Measurements from ENCODE around the gene OR1E2.

Gene OR1E2

GRCh38 chr17:3475251-3475685 is 41.6 kb upstream of the OR1E2 start:
- Histone ChIP-seq H3K36me3 (replicated peaks in 1 of 2; ENCODE audit: control insufficient read depth in 2 of 2, insufficient read depth in 2 of 2, low read length in 2 of 2) (no peaks in the 10 kb centered on the region), H2AFZ (ENCODE audit: low read length) (no peak overlapping the region), H3K4ac (ENCODE audit: low read length) (no peak overlapping the region), H3K4me1 (ENCODE audit: control insufficient read depth in 2 of 2, insufficient read depth in 1 of 2, low read depth in 1 of 2, low read length in 2 of 2) (no peaks in the 10 kb centered on the region), H4K91ac (ENCODE audit: low read depth, low read length, poor library complexity) (no peak overlapping the region), H2BK120ac (ENCODE audit: low read depth, low read length) (no peak overlapping the region), H3K4me2 (ENCODE audit: insufficient read depth, low read length, poor library complexity, severe bottlenecking) (no peak overlapping the region), H3K18ac (ENCODE audit: low read length) (no peak overlapping the region), H2BK15ac (ENCODE audit: low read length) (no peak overlapping the region), H3K23ac (ENCODE audit: low read depth, low read length, poor library complexity) (no peak overlapping the region), H3K14ac (ENCODE audit: low read length) (no peak overlapping the region), H3K27ac (replicated peaks; ENCODE audit: low read length) (no peak overlapping the region), H4K8ac (ENCODE audit: low read depth, low read length) (no peak overlapping the region), H2BK5ac (ENCODE audit: low read length) (no peak overlapping the region), H3K9ac (ENCODE audit: low read depth, low read length, poor library complexity) (no peak overlapping the region), H2AK5ac (ENCODE audit: low read depth, low read length) (no peak overlapping the region), H3K9me3 (replicated peaks in 1 of 2; ENCODE audit: control insufficient read depth in 2 of 2, insufficient read depth in 1 of 2, low read depth in 1 of 2, low read length in 2 of 2) (peaks cover 0 to 2% of the 10 kb centered on the region in 2 donors), H3K79me1 (ENCODE audit: low read depth, low read length) (no peaks in the 10 kb centered on the region), H3K4me3 (ENCODE audit: low read length in 2 of 2) (no peak overlapping the region), H2BK12ac (ENCODE audit: low read length) (no peak overlapping the region), H3K27me3 (ENCODE audit: control insufficient read depth in 3 of 3, insufficient read depth in 3 of 3, low read depth in 1 of 3, low read length in 3 of 3) (peaks cover 0 to 4% (median 0%) of the 10 kb centered on the region in 3 experiments)
- DNase-seq (ENCODE audit: low spot score): no peak
- no CpG with 5 or more reads among the region's 4 CpGs for WGBS, 2 donors (ENCODE audit: extremely low coverage in 2 of 2, insufficient read length in 2 of 2, insufficient replicate concordance in 1 of 2)

DNA sequence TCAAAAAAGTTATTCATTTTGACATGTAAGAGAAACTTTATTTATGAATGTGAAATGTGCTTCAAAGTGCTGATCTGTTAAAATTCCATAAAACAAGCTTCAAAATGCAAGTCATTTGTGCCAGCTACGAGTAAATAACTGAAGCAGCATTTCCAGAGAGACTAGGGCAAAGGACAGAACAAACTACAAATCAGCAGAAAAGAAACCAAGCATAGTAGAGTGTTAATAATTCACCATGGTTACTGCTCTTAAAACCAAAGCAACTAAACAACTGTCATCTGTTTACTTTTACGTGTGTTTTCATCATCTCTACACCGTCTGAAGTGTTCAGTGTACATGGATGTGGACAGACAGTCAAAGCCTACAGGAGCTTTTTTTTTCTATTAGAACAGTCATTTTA is 40.6 kb upstream of the OR1E2 start:
- Histone ChIP-seq H3K27me3 (ENCODE audit: control insufficient read depth in 3 of 3, insufficient read depth in 3 of 3, low read depth in 1 of 3, low read length in 3 of 3) (no peaks in the 10 kb centered on the region), H3K27ac (replicated peaks; ENCODE audit: low read length) (no peak overlapping the region), H3K79me1 (ENCODE audit: low read depth, low read length) (no peaks in the 10 kb centered on the region), H3K23ac (ENCODE audit: low read depth, low read length, poor library complexity) (no peak overlapping the region), H4K91ac (ENCODE audit: low read depth, low read length, poor library complexity) (no peak overlapping the region), H2BK120ac (ENCODE audit: low read depth, low read length) (no peak overlapping the region), H3K9me3 (replicated peaks in 1 of 2; ENCODE audit: control insufficient read depth in 2 of 2, insufficient read depth in 1 of 2, low read depth in 1 of 2, low read length in 2 of 2) (peaks cover 0 to 2% of the 10 kb centered on the region in 2 donors), H3K4ac (ENCODE audit: low read length) (no peak overlapping the region), H3K36me3 (replicated peaks in 1 of 2; ENCODE audit: control insufficient read depth in 2 of 2, insufficient read depth in 2 of 2, low read length in 2 of 2) (no peaks in the 10 kb centered on the region), H2AFZ (ENCODE audit: low read length) (no peak overlapping the region), H2BK12ac (ENCODE audit: low read length) (no peak overlapping the region), H2BK15ac (ENCODE audit: low read length) (no peak overlapping the region), H3K4me2 (ENCODE audit: insufficient read depth, low read length, poor library complexity, severe bottlenecking) (no peak overlapping the region), H2BK5ac (ENCODE audit: low read length) (no peak overlapping the region), H3K18ac (ENCODE audit: low read length) (no peak overlapping the region), H3K4me3 (ENCODE audit: low read length in 2 of 2) (no peak overlapping the region), H3K4me1 (ENCODE audit: control insufficient read depth in 2 of 2, insufficient read depth in 1 of 2, low read depth in 1 of 2, low read length in 2 of 2) (no peaks in the 10 kb centered on the region), H3K9ac (ENCODE audit: low read depth, low read length, poor library complexity) (no peak overlapping the region), H2AK5ac (ENCODE audit: low read depth, low read length) (no peak overlapping the region), H3K14ac (ENCODE audit: low read length) (no peak overlapping the region), H4K8ac (ENCODE audit: low read depth, low read length) (no peak overlapping the region)
- WGBS, 2 donors (ENCODE audit: extremely low coverage in 2 of 2, insufficient read length in 2 of 2, insufficient replicate concordance in 1 of 2): no CpG with 5 or more reads among the region's 3 CpGs
- no peak for DNase-seq (ENCODE audit: low spot score)

- H3K4me3 ChIP-seq (ENCODE audit: low read length in 2 of 2): no peak overlapping the region
- no peak overlapping the region for H2BK120ac ChIP-seq (ENCODE audit: low read depth, low read length)
- no peaks in the 10 kb centered on the region for H3K27me3 ChIP-seq (ENCODE audit: control insufficient read depth in 3 of 3, insufficient read depth in 3 of 3, low read depth in 1 of 3, low read length in 3 of 3)
- WGBS, 2 donors (ENCODE audit: extremely low coverage in 2 of 2, insufficient read length in 2 of 2, insufficient replicate concordance in 1 of 2): no CpG with 5 or more reads among the region's 21 CpGs
- no peak overlapping the region for H4K91ac ChIP-seq (ENCODE audit: low read depth, low read length, poor library complexity)
- no peak overlapping the region for H3K27ac ChIP-seq (replicated peaks; ENCODE audit: low read length)
- no peaks in the 10 kb centered on the region for H3K36me3 ChIP-seq (replicated peaks in 1 of 2; ENCODE audit: control insufficient read depth in 2 of 2, insufficient read depth in 2 of 2, low read length in 2 of 2)
- H4K8ac ChIP-seq (ENCODE audit: low read depth, low read length): no peak overlapping the region
- no peak overlapping the region for H2AFZ ChIP-seq (ENCODE audit: low read length)
- H2BK15ac ChIP-seq (ENCODE audit: low read length): no peak overlapping the region
- H3K9me3 ChIP-seq (replicated peaks in 1 of 2; ENCODE audit: control insufficient read depth in 2 of 2, insufficient read depth in 1 of 2, low read depth in 1 of 2, low read length in 2 of 2): peaks cover 0 to 2% of the 10 kb centered on the region in 2 donors
- no peaks in the 10 kb centered on the region for H3K79me1 ChIP-seq (ENCODE audit: low read depth, low read length)
- H3K14ac ChIP-seq (ENCODE audit: low read length): no peak overlapping the region
- H2BK12ac ChIP-seq (ENCODE audit: low read length): no peak overlapping the region
- no peaks in the 10 kb centered on the region for H3K4me1 ChIP-seq (ENCODE audit: control insufficient read depth in 2 of 2, insufficient read depth in 1 of 2, low read depth in 1 of 2, low read length in 2 of 2)
- DNase-seq (ENCODE audit: low spot score): no peak
- peak overlapping the region; percentile 71 for H2AK5ac ChIP-seq (ENCODE audit: low read depth, low read length)
- no peak overlapping the region for H3K4ac ChIP-seq (ENCODE audit: low read length)
- no peak overlapping the region for H3K23ac ChIP-seq (ENCODE audit: low read depth, low read length, poor library complexity)
- H2BK5ac ChIP-seq (ENCODE audit: low read length): no peak overlapping the region
- H3K18ac ChIP-seq (ENCODE audit: low read length): peak overlapping the region; percentile 7
- no peak overlapping the region for H3K9ac ChIP-seq (ENCODE audit: low read depth, low read length, poor library complexity)
- no peak overlapping the region for H3K4me2 ChIP-seq (ENCODE audit: insufficient read depth, low read length, poor library complexity, severe bottlenecking)
Observed at GRCh38 chr17:3472137-3472536, 38.5 kb upstream of the OR1E2 start.

DNA sequence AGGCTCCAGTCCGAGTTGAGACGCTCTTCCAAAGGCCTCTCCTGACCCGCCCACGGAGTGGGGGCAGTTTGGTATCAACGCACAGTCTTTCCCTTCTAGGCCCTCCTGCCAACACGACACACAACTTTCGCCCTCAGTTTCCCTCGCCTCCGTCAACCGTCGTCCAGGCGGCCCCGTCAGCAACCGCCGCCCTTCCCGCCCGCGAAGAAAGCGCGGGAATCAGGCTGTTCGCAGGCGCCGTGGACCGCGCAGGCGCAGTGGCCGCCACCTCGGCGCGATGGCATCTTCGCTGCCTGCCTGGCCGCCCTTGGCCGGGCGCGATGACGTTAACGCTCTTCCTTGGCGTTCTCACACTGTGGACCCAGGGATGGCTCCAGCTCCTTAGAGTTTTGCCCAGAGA is 38.0 kb upstream of the OR1E2 start, which contains the start of gene SPATA22:
Gene SPATA22, minus strand, starts transcription at position 221 of the 400 bp plus-strand sequence. CDS start 2,494 bp downstream, outside the sequence.
- Histone ChIP-seq H3K79me1 (ENCODE audit: low read depth, low read length) (no peaks in the 10 kb centered on the region), H3K23ac (ENCODE audit: low read depth, low read length, poor library complexity) (no peak within 1 kb of the TSS), H3K18ac (ENCODE audit: low read length) (peak within 1 kb of the TSS; percentile 67), H3K27me3 (ENCODE audit: control insufficient read depth in 3 of 3, insufficient read depth in 3 of 3, low read depth in 1 of 3, low read length in 3 of 3) (no peaks in the 10 kb centered on the region), H2BK5ac (ENCODE audit: low read length) (no peak within 1 kb of the TSS), H3K9ac (ENCODE audit: low read depth, low read length, poor library complexity) (no peak within 1 kb of the TSS), H3K4ac (ENCODE audit: low read length) (no peak within 1 kb of the TSS), H3K27ac (replicated peaks; ENCODE audit: low read length) (no peak within 1 kb of the TSS), H2AFZ (ENCODE audit: low read length) (no peak within 1 kb of the TSS), H2BK15ac (ENCODE audit: low read length) (no peak within 1 kb of the TSS), H3K4me3 (ENCODE audit: low read length in 2 of 2) (no peak within 1 kb of the TSS), H2BK120ac (ENCODE audit: low read depth, low read length) (no peak within 1 kb of the TSS), H3K4me2 (ENCODE audit: insufficient read depth, low read length, poor library complexity, severe bottlenecking) (no peak within 1 kb of the TSS), H4K91ac (ENCODE audit: low read depth, low read length, poor library complexity) (no peak within 1 kb of the TSS), H3K4me1 (ENCODE audit: control insufficient read depth in 2 of 2, insufficient read depth in 1 of 2, low read depth in 1 of 2, low read length in 2 of 2) (no peaks in the 10 kb centered on the region), H3K14ac (ENCODE audit: low read length) (no peak within 1 kb of the TSS), H2AK5ac (ENCODE audit: low read depth, low read length) (peak within 1 kb of the TSS; percentile 71), H4K8ac (ENCODE audit: low read depth, low read length) (no peak within 1 kb of the TSS), H3K9me3 (replicated peaks in 1 of 2; ENCODE audit: control insufficient read depth in 2 of 2, insufficient read depth in 1 of 2, low read depth in 1 of 2, low read length in 2 of 2) (peaks cover 0 to 2% of the 10 kb centered on the region in 2 donors), H3K36me3 (replicated peaks in 1 of 2; ENCODE audit: control insufficient read depth in 2 of 2, insufficient read depth in 2 of 2, low read length in 2 of 2) (no peaks in the 10 kb centered on the region), H2BK12ac (ENCODE audit: low read length) (no peak within 1 kb of the TSS)
- WGBS, 2 donors (ENCODE audit: extremely low coverage in 2 of 2, insufficient read length in 2 of 2, insufficient replicate concordance in 1 of 2): 100% methylated on average over 5 of the region's 38 CpGs; no CpG with 5 or more reads in 1 of the 2 donors
- DNase-seq (ENCODE audit: low spot score): no peak
